HG03520 (cell line): ENCODE measurements around the gene GJA3.
A peak's percentile ranks its signal among the peaks of the same experiment; 100 is the strongest.

Source experiments
- ATAC-seq: cut with Tn5 transposase; IDR thresholded peaks from one replicate; pipeline ENCODE4 v1.9.1; 2021; ENCODE audit warnings: mild to moderate bottlenecking, moderate library complexity; ENCODE audit not compliant: unreplicated experiment

Gene GJA3

GRCh38 chr13:20160306-20161274 is at the start of gene GJA3:
Gene GJA3, minus strand, starts transcription at chr13:20161052. Its CDS starts 17,764 bp downstream, at chr13:20143288.
- peak; percentile 41 for ATAC-seq

DNA sequence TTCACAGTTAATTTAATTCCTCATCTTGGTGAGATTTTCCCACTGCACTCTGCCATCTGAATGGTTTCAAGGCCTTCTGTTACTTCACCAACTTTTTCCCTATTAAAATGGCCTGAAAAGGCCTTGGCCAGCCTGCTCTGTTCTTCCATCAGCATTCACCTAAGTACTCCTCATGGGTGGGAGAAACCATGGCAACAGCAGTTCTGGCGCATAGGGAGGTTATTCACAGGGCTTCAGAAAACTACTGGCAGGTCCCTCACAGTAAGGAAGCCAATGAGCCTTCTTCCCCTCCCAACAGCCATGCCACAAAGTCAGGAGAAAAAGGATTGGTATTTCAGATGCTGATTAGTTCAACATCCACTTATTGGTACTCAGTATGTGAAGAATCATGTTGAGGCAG is 49.1 kb upstream of the GJA3 start:
- no peak for ATAC-seq

- ATAC-seq: no peak
Observed at GRCh38 chr13:20206698-20207235, 45.9 kb upstream of the GJA3 start.

DNA sequence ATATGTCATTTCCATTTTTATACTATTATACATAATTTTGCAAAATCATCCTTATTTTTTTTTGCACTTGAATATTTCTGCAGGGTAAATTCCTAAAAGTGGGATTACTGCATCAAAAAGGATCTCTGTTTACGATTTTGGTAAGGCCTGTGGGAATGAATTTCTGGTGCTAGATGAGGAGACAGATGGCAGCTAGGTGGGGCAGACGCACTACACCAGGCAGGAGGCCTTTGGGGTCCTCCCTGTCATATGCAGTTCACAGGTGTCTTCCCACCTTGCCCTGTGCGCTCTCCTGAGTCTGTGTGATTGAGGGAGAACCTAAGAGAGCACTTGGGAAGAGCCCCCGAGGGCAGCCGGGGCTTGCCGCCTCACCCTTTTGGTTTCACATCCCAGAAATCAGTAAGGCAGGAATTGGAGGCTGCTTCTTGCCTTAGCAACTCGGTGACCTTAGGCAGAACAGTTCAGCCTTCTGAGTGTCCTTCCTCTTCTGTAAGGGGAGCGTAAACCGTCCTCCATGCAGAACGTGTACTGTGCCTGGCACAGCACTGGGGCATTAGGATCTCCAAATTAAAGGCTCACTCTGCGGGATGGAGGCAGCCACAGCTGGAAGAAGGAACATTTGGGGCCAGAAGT is 45.3 kb upstream of the GJA3 start:
- no peak for ATAC-seq

- no peak for ATAC-seq
Observed at GRCh38 chr13:20198781-20199180, 37.9 kb upstream of the GJA3 start.

DNA sequence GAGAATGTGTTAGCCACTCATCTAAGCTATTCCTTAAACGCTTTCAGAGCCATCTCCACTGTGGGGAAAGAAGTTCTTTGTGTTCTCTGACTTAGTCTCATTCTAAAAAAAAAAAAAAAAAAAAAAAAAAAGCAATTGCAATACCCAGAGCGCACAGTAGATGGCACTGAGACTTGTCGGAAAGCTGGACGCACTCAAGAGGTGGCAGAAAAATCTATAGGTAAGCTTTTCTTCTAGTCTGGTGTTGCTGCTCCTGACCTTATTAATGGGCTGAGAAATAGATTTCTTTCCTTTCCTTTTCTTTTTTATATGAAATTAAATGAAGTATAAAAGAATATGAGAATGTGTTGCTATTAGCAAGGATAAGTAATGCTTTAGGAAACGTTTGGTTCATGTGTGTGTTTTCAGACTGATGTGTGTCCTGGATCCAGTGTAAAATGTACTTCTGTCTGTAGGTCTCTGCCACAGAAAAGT is 36.5 kb upstream of the GJA3 start:
- ATAC-seq: no peak

DNA sequence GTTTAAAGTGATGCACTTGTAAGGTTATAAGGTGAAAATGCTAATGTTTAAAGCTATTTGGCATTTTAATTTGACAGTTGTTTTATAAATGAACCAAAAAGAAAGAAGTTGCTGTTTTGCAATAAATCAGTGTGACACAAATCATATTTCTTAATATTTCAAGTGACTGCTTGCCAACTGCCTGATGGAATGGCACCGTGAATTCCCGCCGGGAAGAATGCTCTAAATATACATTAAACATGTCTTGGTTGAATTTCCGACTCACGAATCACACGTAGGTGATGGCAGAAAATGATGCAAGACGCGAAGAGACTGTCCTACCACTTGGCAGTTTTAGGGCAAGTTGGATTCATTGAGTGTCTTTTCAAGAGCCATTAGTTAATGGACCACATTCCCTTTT is 34.9 kb upstream of the GJA3 start:
- ATAC-seq: no peak

DNA sequence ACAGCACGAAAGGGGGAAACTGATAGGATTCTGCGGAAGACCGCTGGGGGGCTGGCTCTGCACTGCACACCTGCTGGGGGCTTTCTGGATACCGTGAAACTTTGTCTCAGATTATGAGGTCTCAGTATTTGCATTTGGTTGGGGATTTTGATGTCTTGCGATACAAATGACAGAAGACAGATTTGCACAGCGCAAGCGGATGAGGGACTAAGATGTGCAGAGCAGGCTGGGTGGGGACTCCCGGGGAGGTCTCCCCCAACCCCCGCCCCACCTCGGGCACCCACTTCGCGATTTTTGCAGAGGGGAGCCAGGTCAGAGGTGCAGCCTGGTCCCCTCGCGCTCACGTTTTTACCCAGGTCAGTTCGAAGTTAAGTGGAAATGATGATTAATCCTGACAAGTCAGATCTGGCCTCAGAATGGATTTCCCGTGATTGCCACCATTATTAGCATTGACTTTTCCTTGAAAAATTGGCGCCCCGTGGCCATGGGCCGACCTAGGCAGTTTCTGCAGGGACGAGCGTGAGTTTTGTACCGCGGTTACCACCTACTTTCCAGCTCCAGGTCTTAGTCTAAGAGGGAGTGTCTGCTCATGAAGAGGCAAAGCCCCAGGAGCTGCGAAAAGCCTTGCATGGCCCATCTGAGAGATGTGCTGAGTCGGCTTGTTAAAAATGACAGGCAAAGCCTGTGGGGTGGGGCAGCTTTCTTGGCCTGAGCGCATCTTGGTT is 33.2 kb upstream of the GJA3 start:
- no peak for ATAC-seq

GRCh38 chr13:20193162-20193906 is 32.5 kb upstream of the GJA3 start:
- no peak for ATAC-seq

GRCh38 chr13:20192836-20193161 is 31.9 kb upstream of the GJA3 start, which contains the start of gene GJB2:
Gene GJB2, minus strand, starts transcription at chr13:20192938. Its CDS starts 3,357 bp downstream, at chr13:20189581.
- ATAC-seq: no peak

- no peak for ATAC-seq
Observed at GRCh38 chr13:20192158-20192835, 31.4 kb upstream of the GJA3 start.

- no peak for ATAC-seq
Observed at GRCh38 chr13:20191311-20192157, 30.7 kb upstream of the GJA3 start.

DNA sequence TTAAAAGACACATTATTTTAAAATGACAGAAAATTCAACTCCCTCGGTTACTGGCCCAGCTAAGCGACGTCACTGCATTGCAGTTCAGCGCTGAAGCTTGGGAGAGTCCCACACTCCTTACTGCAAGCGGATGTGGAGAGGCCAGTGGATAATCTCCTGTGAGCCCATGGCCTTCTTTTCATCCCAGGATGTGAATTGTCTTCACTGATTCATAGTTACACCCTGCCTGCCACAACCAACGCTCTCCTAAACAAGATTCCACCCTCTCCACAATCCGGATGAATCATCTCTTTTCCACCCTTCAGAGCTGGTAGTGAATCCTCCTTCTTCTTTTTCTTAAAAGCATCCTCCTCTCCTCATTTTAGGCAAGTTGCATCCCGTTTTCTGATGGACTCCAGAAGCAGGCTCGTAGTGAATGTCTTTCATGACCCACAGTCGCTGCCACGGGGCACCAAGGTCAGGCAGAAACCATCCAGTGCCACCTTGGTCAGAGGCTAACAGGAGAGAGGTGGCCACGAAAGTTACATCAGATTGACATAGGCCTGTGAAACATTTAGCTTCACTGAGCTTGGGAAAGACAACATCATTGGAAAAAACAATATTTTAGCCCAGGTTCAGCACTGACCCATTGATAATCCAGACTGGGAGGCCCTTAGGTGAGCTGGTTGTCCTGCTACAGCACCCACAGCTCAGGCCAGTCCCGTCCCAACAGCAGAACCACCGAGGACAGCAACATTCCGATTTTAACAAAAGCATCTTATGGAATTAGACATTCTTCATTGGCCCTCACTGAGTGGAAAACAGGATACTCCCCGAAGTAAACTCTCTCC is 29.8 kb upstream of the GJA3 start:
- no peak for ATAC-seq

GRCh38 chr13:20190076-20190475 is 29.2 kb upstream of the GJA3 start:
- no peak for ATAC-seq

- ATAC-seq: no peak
Observed at GRCh38 chr13:20188667-20189553, 28.1 kb upstream of the GJA3 start.

DNA sequence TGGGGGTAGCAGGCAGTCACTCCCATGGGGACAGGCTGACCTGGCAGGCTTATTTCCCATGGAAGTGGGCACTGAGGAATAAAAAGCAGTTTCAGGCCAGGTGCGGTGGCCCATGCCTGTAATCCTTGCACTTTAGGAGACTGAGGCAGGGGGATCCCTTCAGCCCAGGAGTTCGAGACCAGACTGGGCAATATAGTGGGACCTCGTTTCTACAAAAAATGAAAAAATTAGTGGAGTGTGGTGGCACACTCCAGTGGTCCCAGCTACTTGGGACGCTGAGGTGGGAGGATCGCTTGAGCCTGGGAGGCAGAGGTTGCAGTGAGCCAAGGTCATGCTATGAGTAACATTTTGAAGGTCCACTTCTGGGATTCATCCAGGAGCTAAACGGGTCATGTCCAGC is 25.9 kb upstream of the GJA3 start:
- no peak for ATAC-seq
